ENCODE results near the gene DPPA3. TPM values are rescaled to one million over a fixed set of nuclear protein-coding genes. Genes with fewer than 3 reads are reported as not detected.

The DPPA3 gene
- total RNA-seq, 3 donors from 2014 or later (not counting 1 experiment from before 2014, with no cell fraction given): not detected

GRCh38 chr12:7705846-7706245 lies 5.4 kb upstream of the DPPA3 start:
- H3K27me3 Mint-ChIP-seq (ENCODE audit: low read depth in 2 of 2): no peaks in the 10 kb centered on the region
- no peak overlapping the region for H3K4me3 Mint-ChIP-seq
- no peak for ATAC-seq
- no peak overlapping the region for H3K4me3 ChIP-seq (ENCODE audit: low read length)
- no peak overlapping the region for H3K27ac ChIP-seq (ENCODE audit: low read length)
- intact Hi-C loops (cut with micrococcal nuclease): no loop called here
- no peak for TF ChIP-seq CTCF (IDR thresholded peaks at IDR 0.05)
- H3K9me3 ChIP-seq (ENCODE audit: control insufficient read depth, insufficient read depth, low read length): no peaks in the 10 kb centered on the region
- H3K36me3 Mint-ChIP-seq: no peaks in the 10 kb centered on the region
- no peaks in the 10 kb centered on the region for H3K4me1 ChIP-seq (ENCODE audit: control insufficient read depth, insufficient read depth, low read length)
- no peaks in the 10 kb centered on the region for H3K27me3 ChIP-seq (ENCODE audit: control insufficient read depth, insufficient read depth, low read length)
- H3K36me3 ChIP-seq (ENCODE audit: control insufficient read depth, insufficient read depth, low read length): no peaks in the 10 kb centered on the region
- no peak overlapping the region for H3K27ac Mint-ChIP-seq
- H3K9me3 Mint-ChIP-seq: no peaks in the 10 kb centered on the region
- DNase-seq: no peak
- H3K4me1 Mint-ChIP-seq: no peaks in the 10 kb centered on the region
- WGBS (ENCODE audit: insufficient coverage): 95% methylated on average over 29 of the region's 29 CpGs

- DNase-seq: no peak
- intact Hi-C loops (cut with micrococcal nuclease): no loop called here
- H3K9me3 ChIP-seq (ENCODE audit: control insufficient read depth, insufficient read depth, low read length): no peaks in the 10 kb centered on the region
- Mint-ChIP-seq H3K27me3 (ENCODE audit: low read depth in 2 of 2) (no peaks in the 10 kb centered on the region), H3K4me1 (no peaks in the 10 kb centered on the region), H3K4me3 (no peak overlapping the region), H3K36me3 (no peaks in the 10 kb centered on the region), H3K9me3 (no peaks in the 10 kb centered on the region), H3K27ac (no peak overlapping the region)
- no peak for ATAC-seq
- H3K4me3 ChIP-seq (ENCODE audit: low read length): no peak overlapping the region
- no peak overlapping the region for H3K27ac ChIP-seq (ENCODE audit: low read length)
- no peaks in the 10 kb centered on the region for H3K27me3 ChIP-seq (ENCODE audit: control insufficient read depth, insufficient read depth, low read length)
- no peaks in the 10 kb centered on the region for H3K4me1 ChIP-seq (ENCODE audit: control insufficient read depth, insufficient read depth, low read length)
- no peaks in the 10 kb centered on the region for H3K36me3 ChIP-seq (ENCODE audit: control insufficient read depth, insufficient read depth, low read length)
- TF ChIP-seq CTCF (IDR thresholded peaks at IDR 0.05): no peak
- WGBS (ENCODE audit: insufficient coverage): 84% methylated on average over 8 of the region's 8 CpGs
Measured at GRCh38 chr12:7709969-7710675, 1.1 kb upstream of the DPPA3 start.

GRCh38 chr12:7712841-7713442 lies 1.7 kb downstream of the DPPA3 start:
- Histone ChIP-seq H3K27me3 (ENCODE audit: control insufficient read depth, insufficient read depth, low read length) (no peaks in the 10 kb centered on the region), H3K36me3 (ENCODE audit: control insufficient read depth, insufficient read depth, low read length) (no peaks in the 10 kb centered on the region), H3K4me1 (ENCODE audit: control insufficient read depth, insufficient read depth, low read length) (no peaks in the 10 kb centered on the region), H3K9me3 (ENCODE audit: control insufficient read depth, insufficient read depth, low read length) (no peaks in the 10 kb centered on the region), H3K4me3 (ENCODE audit: low read length) (no peak overlapping the region), H3K27ac (ENCODE audit: low read length) (no peak overlapping the region)
- H3K27me3 Mint-ChIP-seq (ENCODE audit: low read depth in 2 of 2): peaks cover 0 to 15% of the 10 kb centered on the region in 2 donors
- ATAC-seq: no peak
- no peaks in the 10 kb centered on the region for H3K9me3 Mint-ChIP-seq
- DNase-seq: no peak
- intact Hi-C loops (cut with micrococcal nuclease): no loop called here
- no peak for TF ChIP-seq CTCF (IDR thresholded peaks at IDR 0.05)
- H3K4me3 Mint-ChIP-seq: no peak overlapping the region
- 90% methylated on average over 28 of the region's 28 CpGs for WGBS (ENCODE audit: insufficient coverage)
- no peaks in the 10 kb centered on the region for H3K4me1 Mint-ChIP-seq
- H3K36me3 Mint-ChIP-seq: no peaks in the 10 kb centered on the region
- no peak overlapping the region for H3K27ac Mint-ChIP-seq
